Natural killer cell treated with Interleukin-12 subunit alpha and Interleukin-12 subunit beta and Interleukin-15 and Interleukin-18, amount 100 ng/mL, for 72 hours (primary cell): ENCODE data around the gene MMP25. TPM values are rescaled to one million over a fixed set of nuclear protein-coding genes. Genes with fewer than 3 reads are reported as not detected.
A peak's percentile ranks its signal among the peaks of the same experiment; 100 is the strongest.

Experiments
- ATAC-seq, 2 donors: fragments of 150-1000 bp; cut with Tn5 transposase in 1 of 2; sonication (Bioruptor Pico), chemical (Tn5 transposase) in 1 of 2; 2 replicates each; pipeline ENCODE4 v1.10.0; 2021
- DNase-seq: peaks from one replicate; pipeline ENCODE4 v3.0.0; 2022; ENCODE audit warnings: low spot score
- H3K27ac Mint-ChIP-seq, 2 donors: 1 replicate in 1 of 2; 2 replicates in 1 of 2; pipeline ENCODE4 v1.8.0; 2022; ENCODE audit warnings: mixed read lengths in 2 of 2, mild to moderate bottlenecking in 1 of 2, moderate library complexity in 1 of 2
- H3K27me3 Mint-ChIP-seq, 2 donors: 1 replicate in 1 of 2; 2 replicates in 1 of 2; pipeline ENCODE4 v1.8.0; 2022; ENCODE audit warnings: mixed read lengths in 2 of 2
- H3K36me3 Mint-ChIP-seq: one replicate; pipeline ENCODE4 v1.8.0; 2022; ENCODE audit warnings: mixed read lengths
- H3K4me1 Mint-ChIP-seq, 2 donors: 1 replicate in 1 of 2; 2 replicates in 1 of 2; pipeline ENCODE4 v1.8.0; 2022; ENCODE audit warnings: low read depth in 2 of 2, mixed read lengths in 2 of 2, mild to moderate bottlenecking in 1 of 2
- H3K4me3 Mint-ChIP-seq: one replicate; pipeline ENCODE4 v1.8.0; 2022; ENCODE audit warnings: mixed read lengths
- H3K9me3 Mint-ChIP-seq: 2 replicates; pipeline ENCODE4 v1.8.0; 2022; ENCODE audit warnings: mixed read lengths
- total RNA-seq, 2 donors: library from RNA; stranded (reverse); gene quantifications; one replicate each; pipeline ENCODE4 v1.2.3, GENCODE V29; 2022

Gene MMP25
- total RNA-seq, 2 donors from 2014 or later: 54.3 to 66.6 TPM

- Mint-ChIP-seq H3K4me3 (peak overlapping the region; percentile 82), H3K36me3 (no peaks in the 10 kb centered on the region), H3K4me1 (peaks cover 29 to 48% of the 10 kb centered on the region in 2 donors), H3K27ac (peak overlapping the region; percentile 77 to 94), H3K9me3 (no peaks in the 10 kb centered on the region), H3K27me3 (no peaks in the 10 kb centered on the region)
- ATAC-seq: peak; percentile 64 to 75
- DNase-seq: no peak
Measured at GRCh38 chr16:3087243-3088235, 41.2 kb downstream of the MMP25 start.

GRCh38 chr16:3088450-3088849 is 42.1 kb downstream of the MMP25 start:
- H3K4me3 Mint-ChIP-seq: peak overlapping the region; percentile 82
- H3K4me1 Mint-ChIP-seq: peaks cover 29 to 43% of the 10 kb centered on the region in 2 donors
- H3K9me3 Mint-ChIP-seq: no peaks in the 10 kb centered on the region
- DNase-seq (no peak), ATAC-seq (no peak)
- no peaks in the 10 kb centered on the region for H3K36me3 Mint-ChIP-seq
- no peaks in the 10 kb centered on the region for H3K27me3 Mint-ChIP-seq
- peak overlapping the region; percentile 77 to 94 for H3K27ac Mint-ChIP-seq

DNA sequence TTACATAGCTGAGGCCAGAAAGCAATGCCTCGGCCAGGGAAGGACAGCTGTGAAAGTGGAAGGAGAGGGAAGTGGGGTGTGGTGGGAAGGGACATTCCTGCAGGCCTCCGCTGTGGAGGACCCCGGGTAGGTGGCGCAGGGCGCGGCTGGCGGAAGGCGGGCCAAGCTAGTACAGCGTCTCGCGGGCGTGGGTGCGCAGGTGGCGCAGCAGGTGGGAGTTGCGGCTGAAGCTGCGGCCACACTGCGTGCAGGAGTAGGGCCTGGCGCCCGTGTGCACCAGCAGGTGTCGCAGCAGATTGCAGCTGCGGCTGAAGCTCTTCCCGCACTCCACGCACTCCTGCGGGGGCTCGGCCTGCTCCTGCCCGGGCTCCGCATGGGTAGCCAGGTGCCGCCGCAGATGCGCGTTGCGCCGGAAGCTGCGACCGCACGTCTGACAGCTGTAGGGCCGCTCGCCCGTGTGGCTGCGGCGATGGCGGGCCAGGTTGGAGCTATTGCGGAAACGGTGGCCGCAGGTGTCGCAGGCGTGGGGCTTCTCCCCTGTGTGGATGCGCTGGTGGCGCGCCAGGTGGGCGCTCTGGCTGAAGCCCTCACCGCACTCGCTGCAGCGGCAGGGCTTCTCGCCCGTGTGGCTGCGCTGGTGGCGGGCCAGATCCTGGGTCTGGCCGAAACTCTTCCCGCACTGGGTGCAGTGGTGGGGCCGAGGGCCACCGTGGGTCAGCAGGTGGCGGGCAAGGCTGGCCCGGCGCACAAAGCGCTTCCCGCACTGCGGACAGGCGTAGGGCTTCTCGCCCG is 42.8 kb downstream of the MMP25 start:
- Mint-ChIP-seq H3K27ac (peak overlapping the region in 1 of 2 donors; percentile 94), H3K4me3 (no peak overlapping the region), H3K9me3 (no peaks in the 10 kb centered on the region), H3K4me1 (peaks cover 29 to 40% of the 10 kb centered on the region in 2 donors), H3K36me3 (no peaks in the 10 kb centered on the region), H3K27me3 (no peaks in the 10 kb centered on the region)
- ATAC-seq (no peak), DNase-seq (no peak)

- Mint-ChIP-seq H3K27me3 (no peaks in the 10 kb centered on the region), H3K4me3 (no peak overlapping the region), H3K36me3 (no peaks in the 10 kb centered on the region), H3K4me1 (peaks cover 32 to 41% of the 10 kb centered on the region in 2 donors), H3K9me3 (no peaks in the 10 kb centered on the region), H3K27ac (peak overlapping the region in 1 of 2 donors; percentile 86)
- DNase-seq (no peak), ATAC-seq (no peak)
Measured at GRCh38 chr16:3089717-3090592, 43.6 kb downstream of the MMP25 start.

GRCh38 chr16:3091551-3091950 is 45.2 kb downstream of the MMP25 start:
- no peaks in the 10 kb centered on the region for H3K36me3 Mint-ChIP-seq
- no peaks in the 10 kb centered on the region for H3K9me3 Mint-ChIP-seq
- no peak overlapping the region for H3K4me3 Mint-ChIP-seq
- no peak for ATAC-seq
- no peak for DNase-seq
- H3K27ac Mint-ChIP-seq: peak overlapping the region in 1 of 2 donors; percentile 86
- H3K4me1 Mint-ChIP-seq: peaks cover 27 to 31% of the 10 kb centered on the region in 2 donors
- H3K27me3 Mint-ChIP-seq: no peaks in the 10 kb centered on the region

- Mint-ChIP-seq H3K27me3 (no peaks in the 10 kb centered on the region), H3K27ac (peak overlapping the region in 1 of 2 donors; percentile 87), H3K4me3 (no peak overlapping the region), H3K9me3 (no peaks in the 10 kb centered on the region), H3K4me1 (peaks cover 26 to 27% of the 10 kb centered on the region in 2 donors), H3K36me3 (no peaks in the 10 kb centered on the region)
- ATAC-seq (no peak), DNase-seq (no peak)
Measured at GRCh38 chr16:3092501-3092941, 46.2 kb downstream of the MMP25 start.

- H3K4me1 Mint-ChIP-seq: peaks cover 13 to 17% of the 10 kb centered on the region in 2 donors
- DNase-seq (no peak), ATAC-seq (peak; percentile 40 to 64)
- H3K4me3 Mint-ChIP-seq: peak overlapping the region; percentile 65
- no peaks in the 10 kb centered on the region for H3K27me3 Mint-ChIP-seq
- no peaks in the 10 kb centered on the region for H3K9me3 Mint-ChIP-seq
- H3K27ac Mint-ChIP-seq: peak overlapping the region; percentile 87 to 92
- H3K36me3 Mint-ChIP-seq: no peaks in the 10 kb centered on the region
Measured at GRCh38 chr16:3094289-3095027, 48.1 kb downstream of the MMP25 start.

GRCh38 chr16:3095869-3096268 is 49.5 kb downstream of the MMP25 start:
- peak overlapping the region; percentile 87 to 92 for H3K27ac Mint-ChIP-seq
- H3K4me1 Mint-ChIP-seq: peaks cover 23 to 24% of the 10 kb centered on the region in 2 donors

GRCh38 chr16:3096362-3096761 is 50.0 kb downstream of the MMP25 start:
- Mint-ChIP-seq H3K4me3 (no peak overlapping the region), H3K27ac (peak overlapping the region in 1 of 2 donors; percentile 92), H3K36me3 (no peaks in the 10 kb centered on the region)

More at GRCh38 chr16:3095869-3096268, 49.5 kb downstream of the MMP25 start:
- peak overlapping the region; percentile 12 for H3K4me3 Mint-ChIP-seq
- ATAC-seq (peak; percentile 80), DNase-seq (peak; percentile 85)
- no peaks in the 10 kb centered on the region for H3K27me3 Mint-ChIP-seq
- H3K36me3 Mint-ChIP-seq: no peaks in the 10 kb centered on the region
- no peaks in the 10 kb centered on the region for H3K9me3 Mint-ChIP-seq

DNA sequence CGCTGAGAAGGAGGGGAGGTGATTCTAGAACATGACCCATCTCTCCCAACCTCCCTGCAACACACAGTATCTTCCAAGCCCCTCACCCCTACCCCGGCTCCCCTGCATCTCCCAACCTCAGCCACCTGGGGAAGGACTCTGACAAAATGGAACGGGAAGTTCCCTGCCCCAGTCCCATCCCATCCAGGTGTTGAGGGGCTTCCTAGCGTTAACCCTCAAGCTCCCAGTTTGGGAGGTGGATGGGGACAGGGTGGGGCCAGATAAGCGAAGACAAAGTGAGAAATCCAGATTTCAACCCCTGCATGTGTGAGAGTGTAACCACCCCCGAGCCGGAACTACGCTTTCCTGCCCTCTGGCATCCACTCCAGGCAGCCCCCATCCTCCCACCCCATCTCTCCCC is 50.9 kb downstream of the MMP25 start:
- H3K4me1 Mint-ChIP-seq: peaks cover 29 to 34% of the 10 kb centered on the region in 2 donors
- ATAC-seq (no peak), DNase-seq (no peak)
- peak overlapping the region; percentile 29 to 76 for H3K27ac Mint-ChIP-seq
- H3K36me3 Mint-ChIP-seq: no peaks in the 10 kb centered on the region
- H3K27me3 Mint-ChIP-seq: no peaks in the 10 kb centered on the region
- H3K9me3 Mint-ChIP-seq: no peaks in the 10 kb centered on the region
- H3K4me3 Mint-ChIP-seq: no peak overlapping the region

More at GRCh38 chr16:3096362-3096761, 50.0 kb downstream of the MMP25 start:
- DNase-seq (no peak), ATAC-seq (no peak)
- Mint-ChIP-seq H3K9me3 (no peaks in the 10 kb centered on the region), H3K27me3 (no peaks in the 10 kb centered on the region), H3K4me1 (peaks cover 24 to 28% of the 10 kb centered on the region in 2 donors)

DNA sequence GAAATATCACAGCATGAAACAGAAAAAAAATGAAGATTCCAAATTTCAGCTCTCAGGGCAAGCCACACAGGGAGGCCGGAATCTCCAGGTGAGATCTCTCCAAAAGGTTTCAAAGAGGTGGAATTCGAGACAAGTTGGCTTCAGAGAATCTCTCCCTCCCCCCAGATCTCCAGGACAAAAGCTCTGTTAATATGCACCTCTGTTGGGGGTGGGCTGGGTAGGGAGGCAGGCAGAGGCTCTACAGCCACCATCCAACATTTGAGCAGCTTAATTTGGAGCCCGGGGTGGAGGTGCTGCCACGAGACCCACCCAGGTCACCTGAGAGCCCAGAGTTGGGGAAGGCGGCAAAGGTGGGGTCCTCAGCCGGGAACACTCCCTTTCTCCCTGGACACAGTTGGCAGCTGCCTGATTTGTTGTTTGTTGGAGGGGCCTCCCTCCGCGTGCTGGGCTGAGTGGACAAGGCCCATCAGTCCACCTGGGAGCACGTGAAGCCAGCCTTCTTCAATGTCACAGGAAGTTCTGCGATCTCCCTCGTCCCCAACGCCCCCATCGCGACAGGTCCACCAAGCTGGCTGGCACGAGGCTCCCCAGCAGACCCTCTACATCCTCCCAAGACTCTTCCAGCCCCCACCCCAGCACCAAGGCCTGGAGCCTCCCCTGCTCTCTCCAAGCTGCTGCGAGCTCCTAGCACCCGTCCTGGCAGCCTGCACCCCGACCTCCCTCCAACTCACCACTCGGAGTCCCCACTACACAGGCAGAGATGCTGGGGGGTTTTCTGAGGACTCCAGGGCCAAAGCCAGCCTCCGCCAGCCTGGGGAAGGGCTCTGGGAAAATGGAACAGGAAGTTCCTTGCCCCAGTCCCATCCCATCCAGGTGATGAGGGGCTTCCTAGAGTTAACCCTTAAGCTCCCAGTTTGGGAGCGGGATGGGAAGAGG is 52.4 kb downstream of the MMP25 start, which contains the start of gene ZSCAN10:
TSS of gene ZSCAN10 (minus strand) at position 836 of the 936 bp plus-strand sequence. CDS start 6,357 bp downstream, outside the sequence.
- peak within 1 kb of the TSS; percentile 71 for H3K4me3 Mint-ChIP-seq
- H3K9me3 Mint-ChIP-seq: no peaks in the 10 kb centered on the region
- H3K4me1 Mint-ChIP-seq: peaks cover 34 to 42% of the 10 kb centered on the region in 2 donors
- H3K27ac Mint-ChIP-seq: peak within 1 kb of the TSS in 1 of 2 donors; percentile 95
- H3K36me3 Mint-ChIP-seq: no peaks in the 10 kb centered on the region
- ATAC-seq (no peak), DNase-seq (no peak)
- no peaks in the 10 kb centered on the region for H3K27me3 Mint-ChIP-seq
